Measurements from ENCODE around the gene TRAK2. TPM values are rescaled to one million over a fixed set of nuclear protein-coding genes. Genes with fewer than 3 reads are reported as not detected.
A peak's percentile ranks its signal among the peaks of the same experiment; 100 is the strongest.

Gene TRAK2
- total and polyA plus RNA-seq, 9 of the 15 experiments (the other 6 are each of a cell fraction or from before 2014, with no cell fraction given): 3.4 to 10.4 (median 7.3) TPM

DNA sequence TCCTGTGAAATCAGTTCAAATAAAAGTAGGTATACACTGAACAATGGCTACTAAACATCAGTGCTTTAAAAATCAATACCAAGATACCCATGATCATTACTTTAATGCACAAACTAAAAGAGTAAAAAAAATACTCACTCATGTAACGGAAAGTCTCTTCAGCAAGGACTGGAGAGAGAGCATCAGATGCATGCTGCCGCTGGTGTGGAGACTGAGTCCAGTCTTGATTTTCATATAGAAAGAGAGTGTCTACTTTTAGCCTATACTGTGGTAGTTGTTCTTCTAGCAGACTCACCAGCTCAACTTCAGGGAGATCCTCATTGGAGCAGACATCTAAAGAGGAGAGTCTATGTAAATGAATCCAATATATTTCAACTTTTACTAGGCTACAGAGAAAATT is 44.0 kb downstream of the TRAK2 start (continued):
- TF ChIP-seq TCF7L2 (IDR thresholded peaks at IDR 0.05; ENCODE audit: low read depth, low read length) (no peak), ZNF644 (tag; IDR thresholded peaks at IDR 0.05; ENCODE audit: low read depth) (no peak), PHF8 (IDR thresholded peaks at IDR 0.05; ENCODE audit: borderline replicate concordance, low read length) (no peak), MAZ (CRISPR knock-in tag; conservative IDR thresholded peaks at IDR 0.05 in 1 of 2, IDR thresholded peaks at IDR 0.05 in 1 of 2) (peak in 1 of 2 experiments; percentile 41; a peak in 1 of 4 replicates), ZNF436 (CRISPR knock-in tag; IDR thresholded peaks at IDR 0.05) (no peak), ZFP36 (IDR thresholded peaks at IDR 0.05; ENCODE audit: low read depth, low read length, partially characterized antibody) (no peak), POLR2H (tag; IDR thresholded peaks at IDR 0.05; ENCODE audit: low read depth) (peak; percentile 82), MECOM (CRISPR knock-in tag; IDR thresholded peaks at IDR 0.05) (no peak), RBFOX2 (IDR thresholded peaks at IDR 0.05; ENCODE audit: low read depth, low read length) (peak; percentile 55; the same call in 1 of the 2 replicates), ZBTB7A (IDR thresholded peaks at IDR 0.05; ENCODE audit: borderline replicate concordance, control insufficient read depth, low read depth, low read length) (no peak), PRPF4 (IDR thresholded peaks at IDR 0.05; ENCODE audit: insufficient read depth, low read depth, low read length, poor library complexity, severe bottlenecking) (no peak)
- TF ChIP-seq, protein P1, sequence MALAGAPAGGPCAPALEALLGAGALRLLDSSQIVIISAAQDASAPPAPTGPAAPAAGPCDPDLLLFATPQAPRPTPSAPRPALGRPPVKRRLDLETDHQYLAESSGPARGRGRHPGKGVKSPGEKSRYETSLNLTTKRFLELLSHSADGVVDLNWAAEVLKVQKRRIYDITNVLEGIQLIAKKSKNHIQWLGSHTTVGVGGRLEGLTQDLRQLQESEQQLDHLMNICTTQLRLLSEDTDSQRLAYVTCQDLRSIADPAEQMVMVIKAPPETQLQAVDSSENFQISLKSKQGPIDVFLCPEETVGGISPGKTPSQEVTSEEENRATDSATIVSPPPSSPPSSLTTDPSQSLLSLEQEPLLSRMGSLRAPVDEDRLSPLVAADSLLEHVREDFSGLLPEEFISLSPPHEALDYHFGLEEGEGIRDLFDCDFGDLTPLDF (CRISPR knock-in tag; IDR thresholded peaks at IDR 0.05): no peak

Measured in K562 (cell line).